Astrocyte (in vitro differentiated cells and primary cell): ENCODE measurements around the gene IL20RB.

Experiments used
- EZH2 ChIP-seq: IDR thresholded peaks from 2 replicates; pipeline ENCODE4 v1.6.1; 2012; ENCODE audit warnings: mild to moderate bottlenecking, low read length, inconsistent platforms; ENCODE audit not compliant: insufficient read depth
- TF ChIP-seq, protein P1 (sequence below): IDR thresholded peaks from 2 replicates; pipeline ENCODE4 v1.5.1; 2011; ENCODE audit warnings: low read depth, mild to moderate bottlenecking, inconsistent platforms, low read length, moderate library complexity; ENCODE audit not compliant: insufficient read depth

DNA sequence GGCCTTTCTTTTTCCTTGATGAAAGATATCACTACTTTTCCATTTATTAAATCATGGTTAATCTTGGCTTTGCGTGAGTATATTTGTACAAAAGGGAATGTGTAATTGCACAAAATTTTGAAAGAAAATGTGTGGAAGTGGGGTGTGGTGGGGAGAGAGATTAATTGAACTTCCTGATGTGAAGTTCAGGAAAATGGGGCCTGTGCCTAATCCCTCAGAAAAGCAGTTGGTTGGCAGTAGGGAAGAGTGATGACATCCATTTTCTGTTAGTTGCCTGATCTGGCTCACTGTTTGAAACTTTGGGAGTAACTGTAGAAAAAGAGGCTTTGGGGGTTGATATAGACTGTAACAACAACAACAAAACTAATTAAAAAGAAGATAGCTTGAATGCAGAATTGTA lies 10.8 kb upstream of the IL20RB start:
- no peak for TF ChIP-seq EZH2
- TF ChIP-seq, protein P1, sequence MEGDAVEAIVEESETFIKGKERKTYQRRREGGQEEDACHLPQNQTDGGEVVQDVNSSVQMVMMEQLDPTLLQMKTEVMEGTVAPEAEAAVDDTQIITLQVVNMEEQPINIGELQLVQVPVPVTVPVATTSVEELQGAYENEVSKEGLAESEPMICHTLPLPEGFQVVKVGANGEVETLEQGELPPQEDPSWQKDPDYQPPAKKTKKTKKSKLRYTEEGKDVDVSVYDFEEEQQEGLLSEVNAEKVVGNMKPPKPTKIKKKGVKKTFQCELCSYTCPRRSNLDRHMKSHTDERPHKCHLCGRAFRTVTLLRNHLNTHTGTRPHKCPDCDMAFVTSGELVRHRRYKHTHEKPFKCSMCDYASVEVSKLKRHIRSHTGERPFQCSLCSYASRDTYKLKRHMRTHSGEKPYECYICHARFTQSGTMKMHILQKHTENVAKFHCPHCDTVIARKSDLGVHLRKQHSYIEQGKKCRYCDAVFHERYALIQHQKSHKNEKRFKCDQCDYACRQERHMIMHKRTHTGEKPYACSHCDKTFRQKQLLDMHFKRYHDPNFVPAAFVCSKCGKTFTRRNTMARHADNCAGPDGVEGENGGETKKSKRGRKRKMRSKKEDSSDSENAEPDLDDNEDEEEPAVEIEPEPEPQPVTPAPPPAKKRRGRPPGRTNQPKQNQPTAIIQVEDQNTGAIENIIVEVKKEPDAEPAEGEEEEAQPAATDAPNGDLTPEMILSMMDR = no peak
